Neutrophil (primary cell): ENCODE measurements around the gene DEFB108B.
"Not testable (repeated sequence)": the region's sequence is repeated elsewhere in the genome, so short reads cannot be mapped to it uniquely, and the experiment has no call there.

ENCODE experiments used
- H3K27ac ChIP-seq: fragments of 200-600 bp; sonication (generic); 2 replicates; pipeline ENCODE4 v1.5.1; 2016; ENCODE audit warnings: mild to moderate bottlenecking, moderate library complexity
- H3K27me3 ChIP-seq: fragments of 200-600 bp; sonication (generic); 2 replicates; pipeline ENCODE4 v1.6.0; 2016; ENCODE audit warnings: mild to moderate bottlenecking
- H3K36me3 ChIP-seq: fragments of 200-600 bp; sonication (generic); 2 replicates; pipeline ENCODE4 v1.5.1; 2017
- H3K4me1 ChIP-seq, 2 experiments: fragments of 200-600 bp in 1 of 2; sonication (generic) in 1 of 2; 1 replicate in 1 of 2; 2 replicates in 1 of 2; pipeline versions ENCODE4 v1.5.1 to v1.6.1; 2013 to 2016; ENCODE audit warnings: low read depth in 1 of 2, low read length in 1 of 2, mild to moderate bottlenecking in 1 of 2, moderate library complexity in 1 of 2; ENCODE audit not compliant: control insufficient read depth in 1 of 2, insufficient read depth in 1 of 2
- H3K4me3 ChIP-seq, 2 experiments: fragments of 200-600 bp in 1 of 2; sonication (generic) in 1 of 2; 1 replicate in 1 of 2; 2 replicates in 1 of 2; pipeline ENCODE4 v1.5.1; 2013 to 2016; ENCODE audit warnings: low read depth in 1 of 2, low read length in 1 of 2, mild to moderate bottlenecking in 1 of 2, moderate library complexity in 1 of 2
- H3K9me3 ChIP-seq: fragments of 200-600 bp; sonication (generic); 2 replicates; pipeline ENCODE4 v1.5.1; 2016
- CTCF ChIP-seq: fragments of 200-600 bp; sonication (generic); IDR thresholded peaks from 2 replicates; pipeline ENCODE4 v1.5.1; 2016; ENCODE audit warnings: antibody characterized with exemption

DEFB108B gene

GRCh38 chr11:71829686-71830085, 3.3 kb upstream of the DEFB108B start:
- H3K27ac ChIP-seq, H3K9me3 ChIP-seq, H3K4me3 ChIP-seq, H3K36me3 ChIP-seq, H3K4me1 ChIP-seq, H3K27me3 ChIP-seq: not testable (repeated sequence)

- H3K4me1 ChIP-seq, H3K9me3 ChIP-seq, H3K36me3 ChIP-seq, H3K27me3 ChIP-seq, H3K4me3 ChIP-seq, H3K27ac ChIP-seq: not testable (repeated sequence)
Measured at GRCh38 chr11:71842720-71843119, 9.7 kb downstream of the DEFB108B start.

- H3K27ac ChIP-seq, H3K9me3 ChIP-seq, H3K4me1 ChIP-seq, H3K36me3 ChIP-seq, H3K27me3 ChIP-seq, H3K4me3 ChIP-seq: not testable (repeated sequence)
Measured at GRCh38 chr11:71843355-71843754, 10.4 kb downstream of the DEFB108B start.

- no peaks in the 10 kb centered on the region for H3K27me3 ChIP-seq
- H3K36me3 ChIP-seq: no peaks in the 10 kb centered on the region
- no peaks in the 10 kb centered on the region for H3K4me1 ChIP-seq
- no peaks in the 10 kb centered on the region for H3K9me3 ChIP-seq
- no peak overlapping the region for H3K4me3 ChIP-seq
- no peak for TF ChIP-seq CTCF
- no peak overlapping the region for H3K27ac ChIP-seq
Measured at GRCh38 chr11:71843858-71844257, 10.9 kb downstream of the DEFB108B start.

- H3K4me3 ChIP-seq, H3K27ac ChIP-seq, H3K9me3 ChIP-seq, H3K36me3 ChIP-seq, H3K27me3 ChIP-seq, H3K4me1 ChIP-seq: not testable (repeated sequence)
Measured at GRCh38 chr11:71853895-71854294, 20.9 kb downstream of the DEFB108B start.

GRCh38 chr11:71855880-71856279, 22.9 kb downstream of the DEFB108B start:
- H3K27me3 ChIP-seq, H3K36me3 ChIP-seq, H3K9me3 ChIP-seq, H3K4me3 ChIP-seq, H3K27ac ChIP-seq, H3K4me1 ChIP-seq: not testable (repeated sequence)

- not testable (repeated sequence) for H3K4me1 ChIP-seq, H3K27me3 ChIP-seq, H3K4me3 ChIP-seq, H3K36me3 ChIP-seq, H3K27ac ChIP-seq, H3K9me3 ChIP-seq
Measured at GRCh38 chr11:71860835-71861234, 27.8 kb downstream of the DEFB108B start.

GRCh38 chr11:71863978-71864627, 31.1 kb downstream of the DEFB108B start:
- not testable (repeated sequence) for H3K27ac ChIP-seq, H3K36me3 ChIP-seq, H3K4me3 ChIP-seq, H3K9me3 ChIP-seq, H3K4me1 ChIP-seq, H3K27me3 ChIP-seq

GRCh38 chr11:71867209-71867608, 34.2 kb downstream of the DEFB108B start:
- not testable (repeated sequence) for H3K27me3 ChIP-seq, H3K4me3 ChIP-seq, H3K27ac ChIP-seq, H3K36me3 ChIP-seq, H3K4me1 ChIP-seq, H3K9me3 ChIP-seq

- not testable (repeated sequence) for H3K9me3 ChIP-seq, H3K27ac ChIP-seq, H3K4me1 ChIP-seq, H3K27me3 ChIP-seq, H3K4me3 ChIP-seq, H3K36me3 ChIP-seq
Measured at GRCh38 chr11:71869931-71870330, 36.9 kb downstream of the DEFB108B start.

GRCh38 chr11:71870661-71871060, 37.7 kb downstream of the DEFB108B start:
- H3K36me3 ChIP-seq, H3K4me1 ChIP-seq, H3K4me3 ChIP-seq, H3K9me3 ChIP-seq, H3K27ac ChIP-seq, H3K27me3 ChIP-seq: not testable (repeated sequence)

GRCh38 chr11:71876262-71876661, 43.3 kb downstream of the DEFB108B start:
- not testable (repeated sequence) for H3K9me3 ChIP-seq, H3K27ac ChIP-seq, H3K36me3 ChIP-seq, H3K4me1 ChIP-seq, H3K27me3 ChIP-seq, H3K4me3 ChIP-seq

- not testable (repeated sequence) for H3K9me3 ChIP-seq, H3K4me1 ChIP-seq, H3K4me3 ChIP-seq, H3K27me3 ChIP-seq, H3K36me3 ChIP-seq, H3K27ac ChIP-seq
Measured at GRCh38 chr11:71878059-71878458, 45.1 kb downstream of the DEFB108B start, which contains the start of gene DEFB131B. Gene DEFB131B, plus strand, starts transcription at chr11:71878453. Its CDS starts 0 bp downstream, at chr11:71878453.
